H9 (cell line): ENCODE data around the gene C16orf95. TPM values are rescaled to one million over a fixed set of nuclear protein-coding genes. Genes with fewer than 3 reads are reported as not detected.

Experiments used
- DNase-seq: peaks from one replicate; pipeline ENCODE4 v3.0.0-alpha.2; 2017
- H2AFZ ChIP-seq: one replicate; pipeline ENCODE4 v1.6.1; 2013; ENCODE audit warnings: mild to moderate bottlenecking, low read length, control low read depth, moderate library complexity
- H2AK5ac ChIP-seq: 2 replicates; pipeline ENCODE4 v1.6.1; 2013; ENCODE audit warnings: low read length, control low read depth, mixed read lengths; ENCODE audit not compliant: insufficient read length
- H2BK120ac ChIP-seq: one replicate; pipeline ENCODE4 v1.6.1; 2013; ENCODE audit warnings: low read depth, mild to moderate bottlenecking, low read length, control low read depth, inconsistent platforms; ENCODE audit not compliant: poor library complexity, severe bottlenecking
- H2BK12ac ChIP-seq: 2 replicates; pipeline ENCODE4 v1.6.1; 2013; ENCODE audit warnings: low read length, control low read depth, mixed read lengths, low read depth; ENCODE audit not compliant: insufficient read length
- H2BK15ac ChIP-seq: 2 replicates; pipeline ENCODE4 v1.6.1; 2013; ENCODE audit warnings: low read depth, low read length, control low read depth
- H2BK20ac ChIP-seq: one replicate; pipeline ENCODE4 v1.6.1; 2013; ENCODE audit warnings: low read depth, mild to moderate bottlenecking, low read length, control low read depth, inconsistent platforms; ENCODE audit not compliant: poor library complexity, severe bottlenecking
- H2BK5ac ChIP-seq: 2 replicates; pipeline ENCODE4 v1.6.1; 2013; ENCODE audit warnings: low read length, control low read depth, mixed read lengths; ENCODE audit not compliant: insufficient read length
- H3K14ac ChIP-seq: 2 replicates; pipeline ENCODE4 v1.6.1; 2013; ENCODE audit warnings: low read length, control low read depth; ENCODE audit not compliant: insufficient read depth
- H3K18ac ChIP-seq: 2 replicates; pipeline ENCODE4 v1.6.1; 2013; ENCODE audit warnings: low read depth, mild to moderate bottlenecking, mixed read lengths, low read length, control low read depth; ENCODE audit not compliant: insufficient read length
- H3K23ac ChIP-seq: 2 replicates; pipeline ENCODE4 v1.6.1; 2013; ENCODE audit warnings: low read length, control low read depth, mixed read lengths, low read depth; ENCODE audit not compliant: insufficient read length
- H3K23me2 ChIP-seq: 2 replicates; pipeline ENCODE4 v1.6.1; 2013; ENCODE audit warnings: low read depth, mild to moderate bottlenecking, mixed read lengths, low read length, control low read depth; ENCODE audit not compliant: insufficient read length, poor library complexity, severe bottlenecking
- H3K27ac ChIP-seq: 2 replicates; pipeline ENCODE4 v1.5.1; 2013; ENCODE audit warnings: low read length, control low read depth, mixed read lengths, low read depth; ENCODE audit not compliant: insufficient read length
- H3K27me3 ChIP-seq: 2 replicates; pipeline ENCODE4 v1.6.1; 2013; ENCODE audit warnings: low read length, control low read depth, inconsistent platforms; ENCODE audit not compliant: insufficient read depth
- H3K4ac ChIP-seq: 2 replicates; pipeline ENCODE4 v1.6.1; 2013; ENCODE audit warnings: low read depth, mild to moderate bottlenecking, control low read depth, inconsistent platforms, low read length, moderate library complexity
- H3K4me1 ChIP-seq: 2 replicates; pipeline ENCODE4 v1.6.1; 2013; ENCODE audit warnings: low read length, control low read depth, inconsistent platforms; ENCODE audit not compliant: insufficient read depth
- H3K4me2 ChIP-seq: 2 replicates; pipeline ENCODE4 v1.6.1; 2013; ENCODE audit warnings: low read length, control low read depth, mixed read lengths; ENCODE audit not compliant: insufficient read length, insufficient read depth
- H3K56ac ChIP-seq: 2 replicates; pipeline ENCODE4 v1.6.1; 2013; ENCODE audit warnings: low read depth, mild to moderate bottlenecking, mixed read lengths, low read length, control low read depth; ENCODE audit not compliant: insufficient read length
- H3K79me1 ChIP-seq: 2 replicates; pipeline ENCODE4 v1.6.1; 2013; ENCODE audit warnings: low read depth, mild to moderate bottlenecking, moderate library complexity, low read length, control low read depth, inconsistent platforms; ENCODE audit not compliant: insufficient read depth, poor library complexity, severe bottlenecking
- H3K79me2 ChIP-seq: 2 replicates; pipeline ENCODE4 v1.6.1; 2013; ENCODE audit warnings: low read length, control low read depth, inconsistent platforms; ENCODE audit not compliant: insufficient read depth
- H3K9ac ChIP-seq: 2 replicates; pipeline ENCODE4 v1.6.1; 2013; ENCODE audit warnings: low read length, control low read depth, mixed read lengths; ENCODE audit not compliant: insufficient read length; ENCODE audit errors: extremely low read depth
- H3K9me3 ChIP-seq: one replicate; pipeline ENCODE4 v1.6.1; 2013; ENCODE audit warnings: low read depth, low read length, inconsistent platforms; ENCODE audit not compliant: control insufficient read depth
- H3T11ph ChIP-seq: one replicate; pipeline ENCODE4 v1.6.1; 2013; ENCODE audit warnings: mild to moderate bottlenecking, low read length, control low read depth, inconsistent platforms
- H4K20me1 ChIP-seq: one replicate; pipeline ENCODE4 v1.6.1; 2013; ENCODE audit not compliant: control insufficient read depth, insufficient read length, insufficient read depth
- H4K5ac ChIP-seq: 2 replicates; pipeline ENCODE4 v1.6.1; 2013; ENCODE audit warnings: low read depth, mild to moderate bottlenecking, mixed read lengths, low read length, control low read depth; ENCODE audit not compliant: insufficient read length
- H4K8ac ChIP-seq: replicated peaks from 2 replicates; pipeline ENCODE4 v1.6.1; 2013; ENCODE audit warnings: low read length, control low read depth, mixed read lengths, low read depth; ENCODE audit not compliant: insufficient read length
- H4K91ac ChIP-seq: 2 replicates; pipeline ENCODE4 v1.6.1; 2013; ENCODE audit warnings: low read depth, mild to moderate bottlenecking, moderate library complexity, mixed read lengths, low read length, control low read depth; ENCODE audit not compliant: insufficient read length
- H3K27ac Mint-ChIP-seq, 3 experiments: 2 replicates in 2 of 3; 3 replicates in 1 of 3; pipeline ENCODE4 v1.8.0; 2020 to 2021; ENCODE audit warnings: mixed read lengths in 3 of 3, mild to moderate bottlenecking in 1 of 3, moderate library complexity in 1 of 3
- H3K27me3 Mint-ChIP-seq: 2 replicates; pipeline ENCODE4 v1.8.0; 2021; ENCODE audit warnings: low read depth, mild to moderate bottlenecking, moderate library complexity, mixed read lengths
- H3K36me3 Mint-ChIP-seq, 3 experiments: 2 replicates in 2 of 3; 3 replicates in 1 of 3; pipeline ENCODE4 v1.8.0; 2020 to 2021; ENCODE audit warnings: low read depth in 3 of 3, mixed read lengths in 3 of 3; ENCODE audit not compliant: insufficient read depth in 1 of 3
- H3K4me1 Mint-ChIP-seq, 2 experiments: 2 replicates each; pipeline ENCODE4 v1.8.0; 2020; ENCODE audit warnings: mixed read lengths in 2 of 2
- H3K4me3 Mint-ChIP-seq, 2 experiments: 2 replicates in 1 of 2; 3 replicates in 1 of 2; pipeline ENCODE4 v1.8.0; 2020 to 2021; ENCODE audit warnings: mild to moderate bottlenecking in 2 of 2, mixed read lengths in 2 of 2, moderate library complexity in 1 of 2
- H3K9me3 Mint-ChIP-seq, 2 experiments: 2 replicates in 1 of 2; 3 replicates in 1 of 2; pipeline ENCODE4 v1.8.0; 2020; ENCODE audit warnings: mild to moderate bottlenecking in 2 of 2, mixed read lengths in 2 of 2, moderate library complexity in 1 of 2
- WGBS: extraction: QIAGEN DNeasy Blood & Tissue Kit; methylation state at CpG from one replicate; pipeline ENCODE4 v1.1.7; 2013; ENCODE audit warnings: missing lambda C conversion rate, low lambda C conversion rate, mixed read lengths; ENCODE audit not compliant: insufficient read length; ENCODE audit errors: extremely low coverage; 5-methylcytosine and 5-hydroxymethylcytosine counted together
- total RNA-seq: library from RNA; stranded (reverse); gene quantifications from 2 replicates; pipeline ENCODE4 v1.2.1, GENCODE V29; 2021
- TF ChIP-seq, protein P1 (sequence below): fragments of 200-600 bp; sonication (generic); conservative IDR thresholded peaks from 3 replicates; pipeline ENCODE4 v1.8.0; 2021; ENCODE audit warnings: antibody characterized with exemption, mild to moderate bottlenecking

Gene C16orf95
- total RNA-seq, 1 experiment from 2014 or later: 5.6 TPM

GRCh38 chr16:87361916-87362619 lies 44.9 kb upstream of the C16orf95 start:
- Histone ChIP-seq H2BK120ac (no peak overlapping the region), H3K27me3 (no peaks in the 10 kb centered on the region), H3T11ph (no peak overlapping the region), H4K91ac (no peak overlapping the region), H3K27ac (no peak overlapping the region), H2BK20ac (no peak overlapping the region), H3K18ac (no peak overlapping the region), H3K56ac (no peak overlapping the region), H2BK12ac (no peak overlapping the region), H2BK15ac (no peak overlapping the region), H3K23ac (no peak overlapping the region), H3K23me2 (no peaks in the 10 kb centered on the region), H4K5ac (no peak overlapping the region), H3K79me1 (peaks cover 2% of the 10 kb centered on the region), H3K4me1 (no peaks in the 10 kb centered on the region), H3K14ac (no peak overlapping the region), H4K20me1 (no peaks in the 10 kb centered on the region), H4K8ac (no peak overlapping the region), H2BK5ac (no peak overlapping the region), H3K9me3 (no peaks in the 10 kb centered on the region), H2AK5ac (no peak overlapping the region), H3K79me2 (no peaks in the 10 kb centered on the region), H3K9ac (no peak overlapping the region), H3K4me2 (no peak overlapping the region), H2AFZ (no peak overlapping the region), H3K4ac (no peak overlapping the region)
- TF ChIP-seq, protein P1, sequence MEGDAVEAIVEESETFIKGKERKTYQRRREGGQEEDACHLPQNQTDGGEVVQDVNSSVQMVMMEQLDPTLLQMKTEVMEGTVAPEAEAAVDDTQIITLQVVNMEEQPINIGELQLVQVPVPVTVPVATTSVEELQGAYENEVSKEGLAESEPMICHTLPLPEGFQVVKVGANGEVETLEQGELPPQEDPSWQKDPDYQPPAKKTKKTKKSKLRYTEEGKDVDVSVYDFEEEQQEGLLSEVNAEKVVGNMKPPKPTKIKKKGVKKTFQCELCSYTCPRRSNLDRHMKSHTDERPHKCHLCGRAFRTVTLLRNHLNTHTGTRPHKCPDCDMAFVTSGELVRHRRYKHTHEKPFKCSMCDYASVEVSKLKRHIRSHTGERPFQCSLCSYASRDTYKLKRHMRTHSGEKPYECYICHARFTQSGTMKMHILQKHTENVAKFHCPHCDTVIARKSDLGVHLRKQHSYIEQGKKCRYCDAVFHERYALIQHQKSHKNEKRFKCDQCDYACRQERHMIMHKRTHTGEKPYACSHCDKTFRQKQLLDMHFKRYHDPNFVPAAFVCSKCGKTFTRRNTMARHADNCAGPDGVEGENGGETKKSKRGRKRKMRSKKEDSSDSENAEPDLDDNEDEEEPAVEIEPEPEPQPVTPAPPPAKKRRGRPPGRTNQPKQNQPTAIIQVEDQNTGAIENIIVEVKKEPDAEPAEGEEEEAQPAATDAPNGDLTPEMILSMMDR: no peak
- no CpG with 5 or more reads among the region's 8 CpGs for WGBS
- peaks cover 4 to 44% (median 26%) of the 10 kb centered on the region in 3 experiments; a peak in 6 of 7 replicates for H3K36me3 Mint-ChIP-seq
- H3K4me3 Mint-ChIP-seq: no peak overlapping the region
- DNase-seq: no peak
- no peaks in the 10 kb centered on the region for H3K27me3 Mint-ChIP-seq
- H3K27ac Mint-ChIP-seq: no peak overlapping the region
- H3K4me1 Mint-ChIP-seq: peaks cover 0 to 5% of the 10 kb centered on the region in 2 experiments; a peak in 1 of 4 replicates
- no peaks in the 10 kb centered on the region for H3K9me3 Mint-ChIP-seq
